ENCODE data around the gene CNTNAP2. TPM values are rescaled to one million over a fixed set of nuclear protein-coding genes. Genes with fewer than 3 reads are reported as not detected.

The CNTNAP2 gene
- total and polyA plus RNA-seq, 4 donors: 0.14 to 2.3 (median 1.1) TPM

- Histone ChIP-seq H3K36me3 (ENCODE audit: control insufficient read depth in 4 of 4, insufficient read depth in 3 of 4, low read depth in 1 of 4, low read length in 3 of 4) (no peaks in the 10 kb centered on the region), H3K9me3 (ENCODE audit: control insufficient read depth in 4 of 4, low read length in 3 of 4) (no peaks in the 10 kb centered on the region), H3K27me3 (ENCODE audit: control insufficient read depth in 4 of 4, insufficient read depth in 4 of 4, low read length in 3 of 4) (no peaks in the 10 kb centered on the region), H3K4me3 (ENCODE audit: low read depth in 1 of 3, low read length in 3 of 3) (no peak overlapping the region), H3K4me1 (ENCODE audit: control insufficient read depth in 4 of 4, insufficient read depth in 4 of 4, low read length in 3 of 4) (no peaks in the 10 kb centered on the region), H3K9ac (ENCODE audit: low read depth in 1 of 2, low read length in 2 of 2) (no peak overlapping the region), H3K27ac (ENCODE audit: low read depth in 1 of 2, low read length in 2 of 2) (no peak overlapping the region)
- DNase-seq (ENCODE audit: low spot score): no peak
- 80% methylated on average over 9 of the region's 9 CpGs for WGBS
- TF ChIP-seq, protein P1, sequence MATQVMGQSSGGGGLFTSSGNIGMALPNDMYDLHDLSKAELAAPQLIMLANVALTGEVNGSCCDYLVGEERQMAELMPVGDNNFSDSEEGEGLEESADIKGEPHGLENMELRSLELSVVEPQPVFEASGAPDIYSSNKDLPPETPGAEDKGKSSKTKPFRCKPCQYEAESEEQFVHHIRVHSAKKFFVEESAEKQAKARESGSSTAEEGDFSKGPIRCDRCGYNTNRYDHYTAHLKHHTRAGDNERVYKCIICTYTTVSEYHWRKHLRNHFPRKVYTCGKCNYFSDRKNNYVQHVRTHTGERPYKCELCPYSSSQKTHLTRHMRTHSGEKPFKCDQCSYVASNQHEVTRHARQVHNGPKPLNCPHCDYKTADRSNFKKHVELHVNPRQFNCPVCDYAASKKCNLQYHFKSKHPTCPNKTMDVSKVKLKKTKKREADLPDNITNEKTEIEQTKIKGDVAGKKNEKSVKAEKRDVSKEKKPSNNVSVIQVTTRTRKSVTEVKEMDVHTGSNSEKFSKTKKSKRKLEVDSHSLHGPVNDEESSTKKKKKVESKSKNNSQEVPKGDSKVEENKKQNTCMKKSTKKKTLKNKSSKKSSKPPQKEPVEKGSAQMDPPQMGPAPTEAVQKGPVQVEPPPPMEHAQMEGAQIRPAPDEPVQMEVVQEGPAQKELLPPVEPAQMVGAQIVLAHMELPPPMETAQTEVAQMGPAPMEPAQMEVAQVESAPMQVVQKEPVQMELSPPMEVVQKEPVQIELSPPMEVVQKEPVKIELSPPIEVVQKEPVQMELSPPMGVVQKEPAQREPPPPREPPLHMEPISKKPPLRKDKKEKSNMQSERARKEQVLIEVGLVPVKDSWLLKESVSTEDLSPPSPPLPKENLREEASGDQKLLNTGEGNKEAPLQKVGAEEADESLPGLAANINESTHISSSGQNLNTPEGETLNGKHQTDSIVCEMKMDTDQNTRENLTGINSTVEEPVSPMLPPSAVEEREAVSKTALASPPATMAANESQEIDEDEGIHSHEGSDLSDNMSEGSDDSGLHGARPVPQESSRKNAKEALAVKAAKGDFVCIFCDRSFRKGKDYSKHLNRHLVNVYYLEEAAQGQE (IDR thresholded peaks at IDR 0.05): no peak
- TF ChIP-seq HNF4A (conservative IDR thresholded peaks at IDR 0.05): no peak
- no peak for TF ChIP-seq CTCF (IDR thresholded peaks at IDR 0.05; ENCODE audit: low read depth, low read length, missing input control)
- no peak for TF ChIP-seq RAD21 (IDR thresholded peaks at IDR 0.05)
- TF ChIP-seq FOXA1 (IDR thresholded peaks at IDR 0.05): no peak
- no peak for TF ChIP-seq YY1 (IDR thresholded peaks at IDR 0.05)
- TF ChIP-seq GABPA (IDR thresholded peaks at IDR 0.05 in 1 of 2, conservative IDR thresholded peaks at IDR 0.05 in 1 of 2): no peak
- TF ChIP-seq FOXA2 (IDR thresholded peaks at IDR 0.05): no peak
- no peak for TF ChIP-seq ATF3 (IDR thresholded peaks at IDR 0.05)
- TF ChIP-seq EGR1 (IDR thresholded peaks at IDR 0.05; ENCODE audit: low read depth in 2 of 2): no peak
- no peak for TF ChIP-seq ZBTB33 (IDR thresholded peaks at IDR 0.05)
- TF ChIP-seq MAX (IDR thresholded peaks at IDR 0.05): no peak
- no peak for TF ChIP-seq SP1 (IDR thresholded peaks at IDR 0.05)
- no peak for TF ChIP-seq TAF1 (conservative IDR thresholded peaks at IDR 0.05)
- TF ChIP-seq JUND (IDR thresholded peaks at IDR 0.05): no peak
- TF ChIP-seq HNF4G (IDR thresholded peaks at IDR 0.05): no peak
- no peak for TF ChIP-seq NR2F2 (IDR thresholded peaks at IDR 0.05)
- TF ChIP-seq RXRA (IDR thresholded peaks at IDR 0.05): no peak
Observed at GRCh38 chr7:146370171-146370570, 253.6 kb downstream of the CNTNAP2 start.
